Suppressor macrophage treated with lipopolysaccharide for 4 hours (primary cell): Measurements from ENCODE around the gene TRPM2.
"Not testable (repeated sequence)": the region's sequence is repeated elsewhere in the genome, so short reads cannot be mapped to it uniquely, and the experiment has no call there.

Experiments used
- DNase-seq: peaks from one replicate; pipeline ENCODE4 v3.0.0-alpha.2; 2020

The TRPM2 gene

DNA sequence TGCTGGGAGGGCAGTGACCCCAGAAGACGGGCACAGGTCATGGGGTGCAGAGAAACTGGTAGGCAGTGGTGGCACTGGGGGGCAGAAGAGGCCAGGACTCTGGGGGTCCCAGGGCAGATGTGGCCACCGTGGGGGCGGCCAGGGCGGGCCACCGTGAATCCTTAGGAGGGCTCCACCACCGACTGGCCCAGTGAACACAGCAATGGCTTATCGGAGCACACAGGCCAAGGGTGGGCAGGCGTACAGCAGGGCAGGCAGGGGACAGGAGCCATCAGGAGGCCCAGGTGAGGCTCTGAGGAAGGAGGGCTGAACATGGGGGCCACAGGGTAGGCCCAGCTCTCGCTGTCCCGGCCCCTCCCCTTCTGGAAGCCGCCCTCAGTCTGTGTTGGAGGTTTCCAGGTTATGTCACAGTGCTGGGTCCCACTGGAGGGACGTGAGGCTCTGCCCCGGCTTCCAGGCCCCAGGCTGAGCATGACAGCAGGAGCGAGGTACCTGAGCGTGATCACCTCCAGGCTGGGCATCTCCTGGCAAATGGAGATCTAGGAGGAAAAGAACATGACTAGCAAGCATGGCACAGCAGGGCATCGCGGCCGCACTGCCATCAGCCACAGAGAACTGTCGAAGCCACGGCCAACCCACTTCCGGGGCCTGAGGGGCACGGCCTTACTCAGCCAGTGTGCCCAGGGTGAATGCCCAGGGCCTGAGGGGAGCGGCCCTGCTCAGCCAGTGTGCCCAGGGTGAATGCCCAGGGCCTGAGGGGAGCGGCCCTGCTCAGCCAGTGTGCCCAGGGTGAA is 18.0 kb upstream of the TRPM2 start:
- no peak for DNase-seq

DNA sequence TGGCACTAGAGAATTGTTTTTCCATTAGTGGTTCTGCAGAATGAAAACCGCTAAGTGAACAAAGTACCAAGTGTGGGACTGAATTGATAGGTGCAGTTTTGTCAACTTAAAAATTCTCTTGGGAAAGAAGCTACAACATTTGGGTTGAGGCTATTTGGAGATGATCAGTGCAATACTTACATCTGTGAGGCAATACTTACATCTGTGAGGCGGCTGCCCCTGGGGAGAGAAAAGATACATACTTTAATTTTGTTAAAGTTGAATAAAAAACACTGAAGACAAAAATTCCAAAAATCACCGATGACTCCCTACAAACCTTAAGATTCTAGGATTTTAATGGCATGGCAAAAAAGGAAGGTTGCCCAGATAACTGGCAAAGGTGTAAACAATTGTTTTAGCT is 16.0 kb upstream of the TRPM2 start:
- no peak for DNase-seq

DNA sequence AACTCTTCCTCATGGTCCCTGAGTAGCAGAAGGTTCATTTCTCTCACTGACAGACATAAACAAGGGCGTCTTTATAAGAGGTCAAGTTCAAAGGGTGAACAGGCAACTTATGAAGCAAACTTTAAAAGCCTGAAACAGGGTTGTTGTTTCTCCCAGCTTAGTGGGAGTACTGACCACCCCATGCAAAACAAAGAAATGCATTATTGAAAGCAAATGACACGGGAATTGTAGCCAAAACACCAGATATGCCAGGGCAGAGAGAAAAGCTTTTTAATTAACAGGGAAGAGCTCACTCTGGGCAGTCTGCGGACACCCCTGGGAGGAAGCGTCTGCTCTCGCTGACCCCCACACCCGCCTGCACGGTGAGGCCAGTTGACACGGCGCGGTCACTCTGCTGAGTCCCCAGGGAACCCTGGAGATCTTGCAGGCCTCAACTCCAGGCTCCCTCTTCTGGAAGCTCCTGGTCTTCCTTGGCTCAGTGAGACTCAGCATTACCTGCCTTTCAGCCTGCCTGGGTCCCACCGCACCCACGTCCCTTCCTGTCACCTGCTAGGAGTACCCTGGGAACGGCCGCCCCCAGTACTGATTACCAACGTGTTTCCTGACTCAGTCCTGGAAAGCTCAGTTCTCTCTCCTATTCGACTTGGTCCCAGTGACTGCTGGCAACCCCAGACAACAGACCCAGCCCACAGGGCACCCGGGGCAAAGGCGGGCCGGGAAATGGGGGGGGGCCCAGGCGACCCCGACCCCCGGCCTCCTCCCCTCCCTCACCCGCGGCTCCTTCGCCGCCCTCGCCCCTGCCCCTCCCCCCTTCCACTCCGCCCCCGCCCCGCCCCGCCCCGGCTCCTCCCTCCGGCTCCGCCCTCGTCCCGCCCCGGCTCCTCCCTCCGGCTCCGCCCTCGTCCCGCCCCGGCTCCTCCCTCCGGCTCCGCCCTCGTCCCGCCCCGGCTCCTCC is 15.2 kb upstream of the TRPM2 start:
- no peak for DNase-seq

DNA sequence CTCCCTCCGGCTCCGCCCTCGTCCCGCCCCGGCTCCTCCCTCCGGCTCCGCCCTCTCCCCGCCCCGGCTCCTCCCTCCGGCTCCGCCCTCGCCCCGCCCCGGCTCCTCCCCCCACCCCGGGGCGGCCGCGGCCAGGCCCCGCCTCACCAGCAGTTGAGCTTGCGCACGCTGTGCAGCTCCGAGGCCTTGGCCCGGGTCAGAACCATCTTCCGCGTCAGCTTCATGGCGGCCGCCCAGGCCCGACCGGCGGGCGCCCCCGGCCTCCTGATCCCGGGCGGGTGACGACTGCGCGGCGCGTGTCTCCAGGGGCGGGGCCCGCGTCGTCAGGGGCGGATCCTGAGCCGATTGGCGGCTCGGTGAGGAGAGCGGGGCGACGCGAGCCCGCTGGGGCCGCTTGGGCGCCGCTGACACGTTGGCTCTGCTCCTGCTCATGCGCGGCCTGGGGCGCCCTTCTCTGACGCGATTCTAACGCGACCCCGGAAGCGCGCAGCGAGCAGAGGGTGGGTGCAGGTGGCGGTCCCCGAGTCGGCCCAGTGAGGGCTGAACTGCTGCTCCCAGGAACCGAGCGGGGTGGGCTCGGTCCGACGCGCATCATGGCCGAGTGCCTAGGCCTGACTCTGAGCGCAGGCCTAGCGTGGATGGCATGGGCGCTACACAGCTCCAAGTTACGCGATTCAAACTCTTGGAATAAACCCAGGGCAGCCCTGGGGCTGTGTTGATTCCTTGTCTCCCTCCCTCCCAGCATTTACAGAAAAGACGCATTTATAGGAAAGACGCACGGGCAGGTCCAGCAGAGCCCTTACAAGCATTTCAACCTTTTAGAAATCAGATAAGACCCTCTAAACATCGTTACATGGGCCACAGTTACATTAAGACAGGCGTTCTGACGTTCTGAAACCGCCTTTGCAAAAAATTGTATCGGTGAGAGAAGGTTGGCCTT is 14.2 kb upstream of the TRPM2 start, which contains the start of gene CFAP410:
Gene CFAP410 (minus strand): TSS at position 420 of the 940 bp plus-strand sequence. CDS start 196 bp downstream, at position 224.
- peak; percentile 98 for DNase-seq

DNA sequence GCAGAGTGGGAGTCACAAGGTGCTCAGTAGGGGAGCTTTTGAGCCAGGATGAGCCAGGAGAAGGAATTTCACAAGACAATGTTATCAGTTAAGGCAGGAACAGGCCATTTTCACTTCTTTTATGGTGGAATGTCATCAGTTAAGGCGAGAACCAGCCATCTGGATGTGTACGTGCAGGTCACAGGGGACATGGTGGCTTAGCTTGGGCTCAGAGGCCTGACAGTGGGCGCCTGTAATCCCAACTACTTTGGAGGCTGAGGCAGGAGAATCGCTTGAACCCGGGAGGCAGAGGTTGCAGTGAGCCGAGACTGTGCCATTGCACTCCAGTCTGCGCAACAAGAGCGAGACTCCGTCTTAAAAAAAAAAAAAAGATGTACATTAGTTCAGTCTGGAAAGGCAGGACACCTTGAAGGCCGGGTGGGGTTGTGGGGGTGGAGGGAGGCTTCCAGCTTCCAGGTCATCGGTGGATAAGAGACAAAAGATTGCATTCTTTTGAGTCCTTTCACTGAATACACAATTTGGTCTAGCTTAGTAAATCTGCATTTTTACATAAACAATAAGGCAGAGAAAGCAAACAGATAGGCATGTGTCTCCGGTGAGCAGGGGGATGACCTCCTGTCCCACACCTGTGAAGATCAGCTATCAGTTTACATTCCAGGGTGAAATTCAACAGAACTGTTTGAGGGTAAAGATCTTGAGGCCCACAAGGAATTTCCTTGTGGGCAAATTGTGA is 11.5 kb upstream of the TRPM2 start:
- DNase-seq = not testable (repeated sequence)

DNA sequence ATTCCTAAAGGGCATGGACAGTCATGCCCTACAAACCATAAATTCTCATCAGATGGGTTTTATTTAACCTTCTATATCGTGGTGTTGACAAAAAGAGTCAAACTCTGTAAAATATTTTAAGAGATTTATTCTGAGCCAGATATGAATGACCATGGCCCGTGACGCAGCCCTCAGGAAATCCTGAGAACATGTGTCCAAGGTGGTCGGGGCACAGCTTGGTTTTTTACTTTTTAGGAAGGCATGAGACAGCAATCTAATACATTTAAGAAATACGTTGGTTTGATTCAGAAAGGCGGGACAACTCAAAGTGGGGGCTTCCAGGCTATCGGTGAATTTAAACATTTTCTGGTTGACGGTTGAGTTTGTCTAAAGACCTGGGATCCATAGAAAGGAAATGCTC is 10.4 kb upstream of the TRPM2 start:
- not testable (repeated sequence) for DNase-seq

DNA sequence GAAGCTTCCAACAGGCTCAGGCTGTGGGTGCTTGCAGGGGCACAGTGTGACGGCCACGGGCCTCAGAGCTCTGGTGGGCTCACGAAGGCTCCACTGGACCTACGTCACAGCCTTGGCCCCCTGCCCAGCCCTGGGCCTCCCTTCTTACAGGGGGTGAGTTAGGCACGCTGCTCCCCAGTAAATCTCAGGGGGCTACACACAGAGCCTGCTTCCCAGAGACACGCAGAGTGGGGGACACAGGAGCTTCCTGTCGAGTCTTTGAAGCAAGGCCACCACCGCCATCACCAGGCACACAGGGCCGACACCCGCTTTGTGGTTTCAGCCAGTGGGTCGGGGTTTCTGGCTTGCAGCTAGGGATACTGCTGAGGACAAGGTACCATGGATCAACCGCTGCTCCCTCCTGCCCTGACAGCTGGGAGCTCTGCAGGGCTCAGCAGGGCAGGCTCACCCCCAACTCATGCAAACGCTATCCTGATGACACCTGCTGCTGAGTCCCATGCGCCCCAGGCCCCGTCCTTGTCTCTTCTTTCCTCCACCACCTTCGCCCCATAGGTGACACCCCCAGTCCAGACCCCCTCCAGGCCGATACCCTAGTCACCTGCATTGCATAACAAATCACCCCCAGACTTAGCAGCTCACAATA is 8.8 kb upstream of the TRPM2 start:
- no peak for DNase-seq

DNA sequence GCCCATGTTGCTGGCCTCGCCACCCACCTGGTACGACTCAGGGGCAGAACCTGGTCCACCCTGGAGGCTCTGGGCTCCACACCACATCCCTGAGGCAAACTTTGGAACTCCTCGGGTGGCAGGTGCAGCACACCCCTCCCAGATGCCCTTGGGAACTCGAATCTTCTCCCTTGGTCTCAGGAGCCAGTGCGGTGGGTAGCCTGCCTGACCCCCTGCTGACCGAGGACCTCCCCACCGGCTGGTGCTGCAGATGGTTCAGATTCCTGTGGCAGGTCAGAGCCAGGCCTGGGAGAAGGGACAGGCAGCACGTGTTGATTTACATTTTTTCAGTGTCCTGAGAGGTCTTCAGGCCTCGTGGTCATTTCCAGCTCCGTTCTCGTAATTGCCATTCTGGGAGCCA is 7.9 kb upstream of the TRPM2 start:
- DNase-seq = no peak

DNA sequence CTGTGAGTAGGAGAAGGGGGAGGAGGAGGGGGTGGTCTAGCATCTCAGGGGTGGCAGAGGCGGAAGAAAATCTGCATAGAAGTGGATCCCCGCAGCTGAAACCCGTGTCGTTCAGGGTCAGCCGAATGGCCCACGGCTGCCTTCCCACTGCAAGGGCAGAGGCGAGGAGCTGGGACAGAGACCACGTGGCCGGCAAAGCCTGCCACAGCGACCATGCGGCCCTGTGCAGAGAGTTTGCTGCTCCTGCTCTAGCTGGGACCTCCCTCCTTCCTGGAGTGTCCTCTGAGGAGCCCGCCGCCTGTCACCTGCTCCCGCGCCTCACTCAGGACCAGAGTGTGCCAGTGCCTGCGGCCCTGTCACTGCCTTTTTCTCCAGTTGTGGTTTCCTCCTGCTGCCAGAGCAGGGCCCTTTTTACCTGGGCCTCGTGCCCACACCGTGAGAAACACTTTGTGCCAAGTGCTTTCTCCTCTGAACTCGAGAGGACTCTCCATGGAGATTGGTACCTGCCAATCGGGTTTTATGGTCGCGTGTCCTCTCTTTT is 5.4 kb upstream of the TRPM2 start:
- DNase-seq = no peak

DNA sequence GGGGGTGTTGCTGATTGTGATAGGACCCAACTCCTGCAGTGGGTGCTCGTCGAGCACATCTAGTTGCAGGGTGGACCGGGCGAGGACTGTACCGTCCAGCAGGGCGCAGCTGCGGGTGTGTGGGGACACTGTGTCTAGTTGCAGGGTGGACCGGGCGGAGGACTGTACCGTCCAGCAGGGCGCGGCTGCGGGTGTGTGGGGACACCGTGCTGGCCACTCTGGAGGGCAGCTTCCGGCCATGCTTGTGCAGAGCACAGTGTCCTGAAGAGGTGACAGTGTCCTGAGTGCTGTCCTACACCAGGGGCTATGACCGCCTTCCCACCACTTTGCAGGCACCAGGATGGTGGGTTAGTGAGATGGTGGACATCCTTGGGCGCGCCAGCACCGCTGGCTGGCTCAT is 4.6 kb upstream of the TRPM2 start:
- DNase-seq = no peak

DNA sequence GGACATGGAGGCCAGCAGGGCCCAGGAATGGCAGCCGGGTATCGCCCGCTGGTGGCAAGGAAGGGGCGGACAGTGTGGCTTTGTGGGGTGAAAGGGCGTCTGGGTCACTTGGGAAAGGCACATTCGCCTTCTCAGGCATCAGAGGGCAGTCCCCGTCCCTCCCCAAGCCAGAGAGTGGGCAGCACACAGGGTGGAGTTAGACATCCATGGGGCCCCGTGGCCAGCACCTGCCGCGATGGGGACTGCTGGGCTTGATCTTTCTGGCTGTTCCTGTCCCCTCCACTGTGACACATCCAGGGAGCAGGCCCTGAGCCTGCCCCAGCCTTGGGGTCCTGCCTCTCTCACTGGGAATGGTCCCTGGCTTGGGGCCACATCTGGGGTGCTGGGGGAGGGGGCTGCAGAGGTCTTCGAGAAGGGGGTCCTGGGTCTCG is 4.0 kb upstream of the TRPM2 start:
- DNase-seq = no peak

DNA sequence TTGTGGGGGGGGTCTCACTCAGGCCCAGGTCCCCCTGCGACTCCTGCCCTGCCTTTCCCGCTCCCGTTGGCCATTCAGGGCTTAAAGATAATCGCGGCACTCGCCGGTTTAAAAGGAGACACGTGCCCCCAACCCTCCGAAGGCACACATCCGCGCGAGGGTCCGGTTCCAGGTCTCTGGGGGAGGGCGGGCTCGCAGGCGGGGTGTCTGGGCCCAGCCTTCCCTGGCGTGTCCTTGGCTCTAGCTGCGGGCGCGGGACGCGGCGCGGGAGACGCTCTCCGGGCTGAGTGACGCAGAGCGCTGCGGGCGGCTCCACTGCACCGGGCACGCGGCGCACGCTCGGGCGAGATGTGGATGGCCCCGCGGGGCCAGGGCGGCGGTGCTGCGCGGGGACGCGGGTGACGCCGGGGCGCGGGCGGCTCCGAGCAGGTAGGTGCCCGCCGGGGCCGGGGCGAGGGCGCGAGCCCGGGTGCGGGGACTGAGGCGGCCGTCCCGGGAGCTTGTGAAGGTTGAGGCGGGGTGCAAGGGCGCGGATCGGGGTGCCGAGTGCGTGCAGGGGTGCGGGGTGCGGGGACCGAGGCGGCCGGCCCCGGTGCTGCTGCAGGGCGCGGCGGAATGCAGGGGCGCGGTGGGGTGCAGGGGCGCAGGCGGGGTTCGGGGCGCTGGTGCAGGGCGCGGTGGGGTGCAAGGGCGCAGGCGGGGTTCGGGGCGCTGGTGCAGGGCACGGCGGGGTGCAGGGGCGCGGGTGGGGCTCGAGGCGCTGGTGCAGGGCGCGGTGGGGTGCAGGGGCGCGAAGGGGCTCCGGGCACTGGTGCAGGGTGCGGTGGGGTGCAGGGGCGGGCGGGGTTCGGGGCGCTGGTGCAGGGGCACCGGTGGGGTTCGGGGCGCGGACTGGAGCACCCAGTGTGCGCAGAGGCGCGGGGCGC is 3.3 kb upstream of the TRPM2 start:
- DNase-seq = peak; percentile 27

DNA sequence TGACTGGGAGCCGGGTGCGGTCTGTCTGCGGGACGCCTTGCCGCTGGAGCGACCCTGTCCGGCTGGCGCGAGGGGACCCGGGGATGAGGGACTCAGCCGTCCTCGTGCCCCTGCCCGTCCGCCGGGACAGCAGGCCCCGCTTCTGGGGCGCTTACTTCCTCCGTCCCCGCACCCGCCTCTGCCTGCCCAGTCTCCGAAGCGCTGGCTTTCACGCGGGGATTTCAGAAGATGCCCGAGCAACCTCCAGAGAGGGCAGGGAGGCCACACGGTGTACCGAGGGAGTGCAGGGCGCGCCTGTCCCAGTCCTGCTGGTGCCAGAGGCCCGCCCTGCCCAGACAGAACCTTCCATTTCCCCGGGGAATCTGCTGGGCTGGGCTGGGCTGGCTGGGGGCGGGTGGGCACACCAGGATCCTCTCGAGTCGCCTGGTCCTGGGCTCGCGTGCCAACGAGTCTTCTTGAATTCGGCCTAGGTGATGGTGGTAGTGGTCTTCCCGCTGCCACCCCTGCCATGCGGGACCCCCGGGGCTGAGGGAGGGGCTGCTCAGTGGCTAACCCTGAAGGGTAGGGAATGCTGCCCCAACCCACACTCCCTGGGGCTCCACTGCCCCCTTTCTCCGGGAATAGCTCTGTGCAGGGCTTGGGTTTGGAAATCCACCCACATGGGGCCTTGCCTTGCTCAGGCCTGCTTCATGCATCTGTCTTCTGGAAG is 2.5 kb upstream of the TRPM2 start:
- no peak for DNase-seq

DNA sequence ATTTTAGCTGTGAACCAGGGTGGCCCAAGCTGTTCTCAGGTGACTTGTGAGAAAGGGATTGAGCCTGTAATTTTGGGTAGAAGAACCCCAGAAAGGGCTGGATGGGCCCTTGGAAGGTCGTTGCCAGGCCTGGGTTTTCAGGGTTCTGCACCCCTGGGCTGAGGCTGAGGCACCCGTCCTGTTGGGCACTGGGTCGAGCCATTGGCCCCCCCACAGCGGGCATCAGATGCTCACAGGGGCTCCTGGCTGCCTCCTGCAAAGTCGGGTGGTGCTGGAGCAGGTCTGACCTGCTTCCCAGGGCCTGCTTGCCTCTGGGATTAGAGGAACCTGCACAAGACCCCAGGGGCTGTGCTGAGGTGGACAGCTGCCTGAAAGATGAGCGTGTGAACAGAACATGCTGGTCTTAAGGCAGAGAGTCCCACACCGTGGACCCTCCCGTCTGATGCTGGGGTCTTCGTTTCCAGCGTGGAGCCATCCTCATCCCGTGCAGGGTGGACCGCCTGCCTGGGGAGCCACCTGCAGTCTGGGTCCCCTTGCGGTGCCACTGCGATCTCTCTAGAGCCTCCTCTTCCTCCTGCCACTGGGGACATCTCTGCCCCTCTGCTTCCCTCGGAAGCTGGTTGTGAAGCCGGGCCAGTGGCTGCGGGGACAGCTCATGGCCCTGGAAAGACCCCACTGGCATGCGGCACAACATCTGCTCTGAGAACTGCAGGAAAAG is 1.7 kb upstream of the TRPM2 start:
- DNase-seq = no peak

DNA sequence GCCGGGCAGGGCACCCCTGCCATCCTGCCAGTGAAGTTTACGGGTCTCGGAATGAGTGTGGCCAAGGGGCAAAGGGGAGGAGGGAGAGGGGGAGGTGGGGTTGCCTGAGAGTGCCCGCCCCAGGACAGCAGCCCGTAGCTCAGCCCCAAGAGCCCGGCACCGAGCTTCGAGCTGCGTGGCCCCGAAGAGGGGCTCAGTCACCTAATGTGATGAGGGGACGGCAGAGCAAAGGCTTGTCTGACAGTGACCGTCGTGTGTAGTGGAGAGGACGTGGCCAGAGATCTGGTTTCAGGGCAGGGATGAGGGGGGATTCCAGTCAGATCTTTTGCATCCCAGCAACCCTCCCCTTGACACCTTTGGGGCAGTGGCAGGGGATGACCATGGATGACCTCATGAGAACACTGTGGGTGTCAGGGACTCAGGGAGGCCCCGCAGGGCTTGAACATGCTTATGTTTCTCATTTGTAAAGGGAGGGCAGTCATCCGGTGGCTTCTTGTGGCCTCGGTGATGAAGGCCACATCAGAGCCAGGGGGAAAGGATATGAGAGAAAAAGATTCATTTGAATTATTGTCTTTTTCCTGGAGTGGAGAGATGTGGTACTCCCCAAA is 1.1 kb upstream of the TRPM2 start:
- DNase-seq = peak; percentile 73

DNA sequence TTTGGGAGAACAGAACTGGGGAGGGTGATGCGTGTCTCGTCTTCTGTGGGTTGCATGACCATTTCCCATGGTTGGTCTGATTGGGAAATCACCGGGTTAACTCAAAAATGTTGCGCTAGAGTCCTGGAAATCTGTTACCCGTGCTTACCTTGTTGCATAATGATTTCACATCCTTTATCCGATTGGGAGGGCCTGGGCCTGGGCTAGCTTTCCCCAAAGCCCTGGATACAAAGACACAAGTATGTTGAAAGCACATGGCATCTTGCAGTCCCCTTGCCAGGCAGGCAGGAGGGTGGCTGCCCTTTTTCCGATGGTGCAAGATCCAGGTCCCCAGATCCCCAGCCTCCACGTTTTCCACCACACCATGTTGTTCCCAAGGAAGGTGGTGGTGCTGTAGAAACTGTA is 582 bp downstream of the TRPM2 start:
- peak; percentile 95 for DNase-seq

DNA sequence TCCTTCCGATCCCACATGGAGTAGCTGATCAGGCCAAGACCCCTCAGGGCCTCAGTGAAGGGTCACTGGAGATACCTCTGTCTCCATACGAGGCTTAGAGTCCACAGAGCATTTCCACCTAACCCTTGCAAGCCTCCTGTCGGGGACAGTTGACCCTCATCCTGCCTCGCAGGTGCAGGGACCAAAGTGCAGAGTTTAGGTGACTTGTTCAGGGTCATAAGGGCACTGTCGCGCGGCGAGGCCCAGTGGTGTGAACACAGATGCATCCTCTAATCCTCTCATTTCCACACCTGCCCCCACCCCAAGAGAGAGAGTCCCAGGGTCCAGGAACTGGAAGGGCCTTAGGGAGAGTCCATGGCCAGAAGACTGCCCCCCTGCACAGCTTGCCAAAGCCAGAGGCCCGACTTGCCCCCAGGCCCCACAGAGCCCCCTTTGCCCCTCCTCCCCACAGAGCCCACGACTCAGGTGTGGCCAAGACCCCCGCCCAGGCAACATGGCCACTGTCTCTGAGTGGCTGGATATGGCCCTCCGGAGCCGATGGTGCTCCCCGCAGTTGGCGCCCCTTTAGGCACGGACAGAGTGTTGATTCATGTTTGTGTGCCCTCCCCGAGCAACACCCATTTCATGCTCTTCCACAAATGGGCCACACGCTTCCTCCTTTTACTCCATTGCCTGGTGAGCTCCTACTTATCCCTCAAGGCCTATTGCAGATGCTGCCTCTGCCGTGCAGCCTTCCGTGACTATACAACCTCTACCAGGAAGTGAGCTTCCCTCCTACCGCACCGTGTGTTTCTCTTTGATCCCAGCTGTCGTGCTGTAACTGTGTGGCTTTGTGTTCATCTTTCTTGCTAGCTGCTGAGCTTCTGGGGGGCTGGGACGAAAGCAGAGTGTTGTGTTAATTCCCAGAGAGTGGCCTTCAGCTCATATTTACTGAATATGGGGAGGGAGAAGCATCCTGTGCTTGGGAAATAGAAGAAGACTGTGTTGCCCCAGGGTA is 1.7 kb downstream of the TRPM2 start:
- peak; percentile 34 for DNase-seq
